Measurements from ENCODE around the gene CORO7.

GRCh38 chr16:4375717-4376116 lies 40.7 kb downstream of the CORO7 start:
- TF ChIP-seq GATA2 (IDR thresholded peaks at IDR 0.05; ENCODE audit: low read depth, low read length) (no peak), GATA3 (IDR thresholded peaks at IDR 0.05; ENCODE audit: low read depth, low read length) (no peak)

Measured in SH-SY5Y (cell line).